HG03064 (cell line): ENCODE results near the gene COL18A1.

Experiments used
- ATAC-seq: cut with Tn5 transposase; IDR thresholded peaks from one replicate; pipeline ENCODE4 v1.9.1; 2021; ENCODE audit warnings: low read depth; ENCODE audit not compliant: unreplicated experiment

COL18A1 gene

DNA sequence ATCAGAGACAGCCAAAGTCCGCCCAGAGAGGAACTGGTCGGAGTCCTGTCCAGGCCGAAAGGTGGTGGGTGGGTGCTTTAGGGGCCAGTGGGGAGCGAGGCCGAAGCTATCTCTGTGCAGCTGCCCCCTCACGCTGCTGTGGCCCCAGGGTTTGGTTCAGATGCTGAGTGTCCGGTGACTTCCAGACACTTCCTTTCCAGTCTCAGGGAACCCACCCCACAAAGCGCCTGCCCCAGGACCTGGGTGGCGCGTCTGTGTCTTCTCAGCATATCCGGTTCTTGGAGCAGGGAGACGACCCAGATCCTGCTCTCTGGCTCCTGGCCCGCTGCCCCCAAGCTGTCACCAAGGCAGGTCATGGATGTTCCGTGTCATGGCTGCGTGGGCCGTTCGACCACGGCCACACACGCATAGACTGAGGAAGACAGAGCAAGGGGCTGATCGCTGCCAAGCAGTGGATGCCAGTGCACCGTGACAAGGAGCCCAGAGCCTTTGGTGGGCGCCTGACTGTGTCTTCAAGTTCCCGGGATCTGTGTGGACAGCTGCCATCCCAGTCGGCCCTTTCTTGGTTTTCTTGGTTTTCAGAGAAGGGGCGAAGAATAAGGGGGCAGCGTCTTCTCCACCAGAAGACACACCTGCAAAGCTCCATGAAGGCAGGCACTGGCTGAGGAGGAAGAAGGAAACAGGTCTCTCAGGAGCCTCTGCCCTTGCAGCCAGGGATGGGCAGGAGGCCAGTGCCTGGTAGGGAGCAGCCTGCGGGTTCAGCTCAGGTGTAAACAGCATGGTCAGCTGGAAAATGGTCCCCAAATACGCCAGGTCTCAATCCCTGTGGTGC is 22.9 kb upstream of the COL18A1 start:
- ATAC-seq = no peak

DNA sequence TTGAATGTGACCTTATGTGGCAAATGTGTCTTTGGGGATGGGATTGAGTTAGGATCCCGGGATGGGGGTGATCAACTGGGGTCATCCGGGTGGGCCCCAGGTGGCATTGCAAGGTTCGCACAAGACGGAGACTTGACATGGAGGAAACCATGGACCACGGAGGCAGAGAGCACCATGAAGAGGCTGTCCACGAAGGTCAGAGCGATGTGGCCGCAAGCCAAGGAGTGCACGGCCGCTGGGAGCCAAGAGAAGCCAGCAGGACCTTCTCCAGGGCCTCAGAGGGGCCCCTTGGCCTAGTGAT is 22.3 kb upstream of the COL18A1 start:
- no peak for ATAC-seq

DNA sequence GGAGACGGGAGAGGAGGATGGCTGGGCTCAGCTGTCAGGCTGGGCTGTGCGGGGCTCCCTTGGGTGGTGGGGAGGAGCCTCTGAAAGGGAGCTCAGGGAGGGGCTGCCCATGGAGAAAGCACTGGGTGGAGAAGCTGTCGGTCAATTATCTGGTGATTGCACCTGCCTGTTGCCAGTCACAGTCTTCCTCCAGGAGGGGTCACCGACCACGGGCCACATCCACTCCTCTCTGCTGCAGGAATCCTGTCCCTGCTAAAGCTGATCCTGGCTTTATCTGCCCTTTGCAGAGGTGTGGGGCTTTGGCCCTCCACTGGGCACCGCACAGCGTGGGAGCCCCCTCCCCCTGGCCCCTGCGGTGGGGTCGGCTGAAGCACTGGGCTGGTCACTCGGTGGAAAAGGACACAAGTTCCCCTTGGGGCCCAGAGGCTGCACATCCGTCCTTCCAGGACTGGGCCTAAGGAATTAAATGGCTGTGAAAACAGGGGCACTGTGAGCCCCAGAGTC is 21.8 kb upstream of the COL18A1 start:
- ATAC-seq = no peak

DNA sequence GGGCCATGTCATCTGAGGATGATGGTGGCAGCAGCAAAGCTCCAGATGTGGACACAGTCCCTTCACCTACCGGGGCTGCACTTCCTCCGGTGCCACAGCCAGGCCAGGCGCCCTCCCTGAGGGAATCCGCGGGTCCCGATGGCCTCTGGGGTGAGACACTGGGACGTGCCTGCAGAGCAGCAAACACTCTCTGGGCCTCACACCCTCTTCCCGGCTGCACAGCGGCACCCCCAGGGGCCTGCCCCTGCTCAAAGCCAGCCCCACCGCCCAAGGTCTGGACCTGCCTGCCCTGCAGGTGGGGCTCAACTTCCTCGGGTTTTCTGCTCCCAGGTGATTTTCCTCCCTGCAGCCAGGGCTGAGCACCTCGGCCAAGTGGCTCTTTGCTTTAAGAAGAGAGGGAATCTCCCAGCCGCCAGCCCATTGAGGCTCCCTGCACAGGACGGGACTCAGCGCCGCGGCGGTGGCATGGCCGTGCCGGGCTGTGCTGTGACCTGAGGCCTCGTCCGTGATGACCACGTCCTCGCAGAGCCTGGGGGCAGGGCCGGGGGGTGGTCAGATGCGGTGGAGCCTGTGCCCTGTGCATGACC is 21.3 kb upstream of the COL18A1 start:
- ATAC-seq = no peak

DNA sequence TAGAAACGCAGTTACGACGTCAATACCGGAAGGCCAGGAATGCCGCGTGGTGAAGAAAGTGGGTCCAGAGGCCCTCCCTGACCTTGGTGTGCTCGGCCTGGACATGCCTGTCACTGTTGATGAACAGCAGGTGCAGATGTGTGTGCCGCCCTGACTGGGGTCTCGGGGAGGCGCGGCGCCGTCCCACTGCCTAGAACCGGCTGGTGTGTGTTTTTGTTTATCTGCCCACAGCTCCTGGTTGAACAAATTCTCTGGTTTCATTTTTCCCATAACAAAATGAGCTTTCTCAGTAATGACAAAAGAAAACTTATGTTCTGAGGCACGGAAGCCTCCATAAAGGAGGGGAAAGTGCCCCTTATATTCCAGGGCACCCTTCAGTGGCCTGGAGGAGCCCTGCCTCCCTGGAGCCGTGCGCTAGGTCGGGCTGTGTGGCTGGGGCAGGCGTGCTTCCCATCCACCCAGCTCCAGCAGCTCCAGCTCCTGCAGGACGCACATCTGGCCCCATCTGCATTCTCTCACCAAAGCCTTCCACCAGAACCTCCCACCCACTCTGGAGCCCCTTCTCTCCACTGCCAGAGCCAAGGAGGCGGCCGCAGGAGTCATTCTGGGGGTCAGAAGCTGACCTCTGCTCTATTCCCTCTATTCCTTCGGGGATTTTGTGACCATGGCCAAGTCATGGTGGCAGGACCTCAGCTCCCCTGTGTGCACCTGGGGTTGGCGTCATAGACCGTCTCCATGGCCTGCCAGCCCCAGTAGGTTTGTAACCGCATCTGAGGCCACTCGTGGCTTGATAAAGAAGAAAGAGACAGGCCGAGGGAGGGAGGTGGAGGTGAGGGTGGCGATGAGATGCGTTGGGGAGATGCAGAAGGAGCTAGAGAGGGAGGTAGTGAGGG is 20.1 kb upstream of the COL18A1 start:
- no peak for ATAC-seq

DNA sequence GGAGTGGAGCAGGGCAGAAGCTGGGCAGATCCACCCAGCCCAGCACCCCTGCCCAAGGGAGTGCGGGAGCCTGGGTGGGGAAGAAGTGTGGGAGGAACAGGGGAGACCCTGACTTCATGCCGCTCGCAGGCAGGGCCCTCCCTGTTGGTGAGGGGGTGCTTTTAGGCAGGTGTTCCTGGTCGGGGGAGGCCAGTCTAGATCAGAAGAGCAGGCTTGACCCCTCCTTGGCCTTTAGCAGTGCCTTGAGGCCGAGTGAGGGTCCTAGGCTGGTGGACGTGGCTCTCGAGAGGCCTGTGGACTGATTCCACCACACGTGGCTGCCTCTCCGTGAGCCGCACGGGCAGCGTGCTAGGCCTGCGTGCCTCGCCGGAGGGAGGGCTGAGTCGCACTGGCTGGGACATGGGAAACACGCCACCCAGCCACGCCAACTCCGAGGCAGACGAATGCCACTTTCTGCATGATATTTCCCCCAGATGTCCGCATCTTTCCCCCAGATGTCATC is 19.4 kb upstream of the COL18A1 start:
- no peak for ATAC-seq

DNA sequence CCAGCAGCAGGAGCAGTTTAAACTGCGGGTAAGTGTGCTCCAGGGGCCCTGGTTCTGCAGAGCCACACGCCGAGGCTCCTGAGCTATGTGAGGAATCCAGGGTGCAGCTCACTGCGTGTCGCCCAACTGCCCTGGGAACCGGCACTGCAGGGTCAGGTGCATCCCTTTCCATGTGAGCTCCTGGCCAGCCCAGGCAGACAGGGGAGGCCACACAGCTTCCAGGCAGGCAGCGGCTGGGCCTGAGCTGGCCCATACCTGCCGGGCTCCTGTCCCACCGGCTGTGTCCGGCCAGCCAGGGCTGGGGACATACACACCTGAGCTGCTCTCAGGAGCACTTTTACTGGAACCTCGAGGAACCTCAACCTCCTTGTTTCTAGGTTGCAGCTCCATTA is 18.6 kb upstream of the COL18A1 start:
- ATAC-seq = no peak

DNA sequence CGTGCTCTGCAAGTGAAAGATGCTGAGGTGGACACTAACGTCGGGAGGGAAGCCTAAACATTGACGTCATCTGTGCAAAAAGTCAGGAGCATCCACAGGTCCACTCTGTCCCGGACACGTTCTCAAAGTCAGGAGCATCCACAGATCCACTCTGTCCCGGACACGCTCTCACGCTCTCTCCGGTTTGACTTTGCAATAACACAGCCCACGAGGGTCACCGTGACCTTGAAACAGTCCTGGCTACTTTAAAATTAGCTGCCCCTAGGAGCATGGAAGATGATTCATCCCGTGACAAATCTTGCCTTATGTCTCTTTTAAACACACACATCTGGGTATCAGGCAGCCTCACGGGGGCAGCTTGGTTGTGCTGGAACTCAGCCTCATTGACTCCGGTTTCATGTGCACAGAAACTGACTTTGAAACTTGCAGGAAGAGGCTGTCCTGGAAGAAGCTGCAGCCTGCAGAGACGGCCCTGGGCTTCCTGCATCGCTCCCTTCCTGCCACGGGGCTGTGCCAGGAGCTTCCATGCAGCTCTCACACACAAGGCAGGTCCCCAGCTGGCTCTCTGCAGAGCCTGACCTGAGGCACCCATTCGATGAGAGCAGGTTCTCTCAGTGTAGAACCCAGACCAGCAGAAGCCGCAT is 18.1 kb upstream of the COL18A1 start:
- no peak for ATAC-seq

DNA sequence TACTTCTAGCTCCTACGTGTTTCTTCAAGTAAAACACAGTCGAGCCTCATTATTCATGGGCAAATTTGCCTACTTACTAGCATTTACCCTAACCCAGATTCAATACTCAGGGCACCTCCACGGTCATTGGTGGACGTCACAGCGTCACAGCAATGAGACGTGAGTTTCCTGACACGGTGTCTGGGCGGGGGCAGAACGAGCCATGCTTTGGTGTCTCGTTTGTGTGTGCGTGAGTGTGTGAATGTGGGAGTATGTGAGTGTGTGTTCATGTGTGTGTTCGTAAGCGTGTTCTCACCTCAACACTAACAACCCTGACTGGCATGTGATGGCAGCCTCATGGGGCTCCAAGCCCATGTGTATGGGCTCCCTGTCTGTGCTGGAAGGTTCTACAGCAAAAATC is 17.5 kb upstream of the COL18A1 start:
- no peak for ATAC-seq

DNA sequence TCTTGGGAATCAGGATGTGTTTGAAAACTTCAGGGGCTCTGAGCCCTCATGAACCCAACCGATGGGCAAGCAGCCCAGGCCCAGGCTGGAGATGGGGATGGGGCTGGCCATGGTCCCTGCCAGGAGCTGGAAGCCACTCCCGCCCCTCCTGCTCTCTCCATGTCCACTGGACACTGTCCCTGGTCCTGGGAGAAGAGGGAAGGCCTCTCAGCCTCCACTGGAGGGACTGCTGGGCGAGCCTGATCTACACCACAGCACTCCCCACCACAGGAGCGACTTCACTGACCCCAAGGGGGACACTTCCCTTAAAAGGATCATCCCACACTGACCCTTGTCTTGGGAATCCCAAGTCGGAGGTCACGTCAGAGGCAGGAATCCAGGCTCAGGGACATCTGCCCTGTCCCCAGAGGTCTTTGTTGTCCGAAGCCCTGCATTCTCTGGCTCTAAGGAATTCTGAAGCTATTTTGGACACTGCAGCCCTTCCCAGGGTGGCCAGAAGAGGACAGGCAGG is 16.9 kb upstream of the COL18A1 start:
- ATAC-seq = no peak

DNA sequence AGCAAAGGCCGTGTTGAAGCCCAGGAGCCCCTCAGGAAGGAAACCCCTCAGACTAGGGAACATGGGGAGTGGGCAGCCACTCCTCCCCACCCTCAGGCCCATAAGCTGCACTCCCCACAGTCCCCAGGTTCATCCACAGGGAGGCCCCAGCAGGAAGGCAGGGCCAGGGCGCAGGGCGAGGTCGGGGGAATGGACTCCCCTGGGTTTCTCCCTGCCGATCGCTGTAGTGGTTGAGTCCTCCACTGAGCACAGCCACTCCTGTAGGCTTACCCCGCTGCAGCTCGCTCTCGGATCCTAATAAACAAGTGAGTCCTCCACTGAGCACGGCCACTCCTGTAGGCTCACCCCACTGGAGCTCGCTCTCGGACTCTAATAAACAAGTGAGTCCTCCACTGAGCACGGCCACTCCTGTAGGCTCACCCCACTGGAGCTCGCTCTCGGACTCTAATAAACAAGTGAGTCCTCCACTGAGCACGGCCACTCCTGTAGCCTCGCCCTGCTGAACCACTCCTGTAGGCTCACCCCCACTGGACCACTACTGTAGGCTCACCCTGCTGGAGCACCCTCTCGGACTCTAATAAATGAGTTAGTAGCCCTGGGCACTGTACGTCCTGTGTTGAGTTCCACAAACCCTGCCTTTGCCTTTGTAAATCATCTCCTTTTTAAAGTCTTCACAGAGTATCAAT is 16.2 kb upstream of the COL18A1 start:
- no peak for ATAC-seq

DNA sequence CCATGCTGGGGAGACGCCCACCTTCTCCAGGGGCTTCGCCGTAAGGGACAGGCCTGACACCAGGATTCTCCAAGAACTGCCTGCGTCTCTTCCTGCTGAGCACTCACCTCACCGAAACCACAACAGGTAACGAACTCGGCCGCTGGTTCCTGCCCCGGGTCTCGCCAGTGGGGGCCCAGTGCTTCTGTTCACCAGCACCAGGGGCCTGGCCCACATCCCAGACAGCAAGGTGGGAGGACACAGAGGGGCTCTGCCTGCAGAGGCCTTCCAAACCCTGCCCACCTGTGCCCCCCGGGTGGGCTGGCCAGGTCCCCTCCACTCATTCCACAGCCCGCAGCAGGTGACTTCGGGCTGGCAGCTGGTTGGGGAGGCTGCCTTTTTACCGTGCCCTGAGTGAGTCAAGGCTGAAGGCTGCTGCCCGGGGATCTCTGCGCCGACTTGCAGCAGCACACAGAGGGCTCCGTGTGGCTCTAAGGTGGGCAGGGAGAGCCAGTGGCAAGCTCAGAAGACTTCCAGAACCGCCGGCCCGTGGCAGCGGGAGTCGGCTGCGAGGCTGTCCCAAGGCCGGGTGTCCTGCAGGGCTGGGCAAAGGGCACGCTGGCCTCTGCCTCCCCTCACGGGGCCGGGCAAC is 14.7 kb upstream of the COL18A1 start:
- no peak for ATAC-seq

DNA sequence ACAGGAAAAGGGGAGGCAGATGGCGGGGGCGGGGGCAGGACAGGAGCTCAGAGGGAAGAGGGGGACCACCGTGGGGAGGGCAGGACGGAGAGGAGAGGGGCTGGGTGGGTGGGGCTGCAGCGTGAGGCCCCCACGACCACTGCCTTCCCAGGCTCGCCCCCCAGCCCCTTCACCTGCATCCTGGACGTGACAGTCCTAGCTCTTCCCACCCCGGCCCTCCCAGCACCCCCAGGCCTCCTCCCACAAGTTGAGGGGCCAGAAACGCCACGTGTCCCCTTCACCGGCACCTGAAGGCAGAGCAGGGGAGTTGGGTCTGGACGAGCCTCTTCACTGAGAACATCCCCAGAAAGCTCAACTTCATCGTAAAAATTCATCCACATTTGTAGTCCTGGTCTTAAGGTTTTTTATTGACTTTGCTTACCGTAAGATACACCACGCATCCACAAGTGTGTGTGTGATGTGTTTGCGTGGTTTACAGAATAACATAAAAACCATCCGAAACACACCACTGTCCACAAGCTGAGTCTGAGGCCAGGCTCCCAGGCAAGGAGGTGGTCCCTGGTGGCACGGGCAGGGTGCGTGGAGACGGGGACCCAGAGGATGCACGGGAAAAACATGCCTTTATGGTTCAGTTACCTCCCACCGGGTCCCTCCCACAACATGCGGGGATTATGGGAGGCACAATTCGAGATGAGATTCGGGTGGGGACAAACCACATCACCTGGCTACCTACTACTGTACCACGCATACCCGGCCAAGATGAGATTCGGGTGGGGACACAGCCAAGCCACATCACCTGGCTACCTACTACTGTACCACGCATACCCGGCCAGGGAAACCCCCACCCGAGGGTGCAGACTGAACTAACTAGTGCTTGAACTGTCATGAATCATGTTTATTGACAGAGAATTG is 13.9 kb upstream of the COL18A1 start:
- ATAC-seq = no peak

DNA sequence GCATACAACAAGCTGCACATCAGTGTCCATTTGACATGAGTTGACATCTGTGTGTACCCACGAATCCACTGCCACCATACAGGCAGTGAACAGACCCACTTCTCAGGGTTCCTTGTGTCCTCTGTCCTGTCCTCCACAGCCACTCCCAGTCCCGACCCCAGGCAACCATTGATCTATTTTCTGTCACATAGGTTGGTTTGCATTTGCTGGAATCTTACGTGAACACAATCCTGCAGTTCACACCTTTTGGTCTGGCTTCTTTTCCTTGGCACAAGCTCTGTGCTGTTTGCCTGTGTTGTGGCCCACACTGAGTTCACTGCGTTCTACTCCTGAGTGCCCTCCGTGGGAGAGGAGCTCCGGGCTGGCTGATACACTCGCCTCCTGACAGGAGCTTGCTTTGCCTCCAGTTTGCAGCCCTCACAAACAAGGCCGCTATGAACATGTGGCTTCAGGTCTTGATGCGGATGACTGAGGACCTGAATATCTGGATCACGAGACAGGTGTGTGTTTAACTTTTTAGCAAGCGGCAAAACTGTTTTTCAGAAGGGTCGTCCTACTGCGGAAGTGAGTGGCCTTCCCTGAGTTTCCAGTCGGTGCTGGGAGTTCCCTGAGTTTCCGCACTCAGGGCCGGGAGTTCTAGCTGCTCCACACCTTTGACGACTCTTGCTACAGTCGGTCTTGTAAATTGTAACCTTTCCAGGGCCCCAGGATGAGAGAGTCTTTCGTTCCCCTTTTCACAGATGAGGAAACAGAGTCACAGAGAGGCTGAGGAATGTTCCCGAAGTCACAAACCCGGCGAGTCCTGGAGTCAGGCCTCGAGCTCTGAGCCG is 13.0 kb upstream of the COL18A1 start:
- no peak for ATAC-seq

DNA sequence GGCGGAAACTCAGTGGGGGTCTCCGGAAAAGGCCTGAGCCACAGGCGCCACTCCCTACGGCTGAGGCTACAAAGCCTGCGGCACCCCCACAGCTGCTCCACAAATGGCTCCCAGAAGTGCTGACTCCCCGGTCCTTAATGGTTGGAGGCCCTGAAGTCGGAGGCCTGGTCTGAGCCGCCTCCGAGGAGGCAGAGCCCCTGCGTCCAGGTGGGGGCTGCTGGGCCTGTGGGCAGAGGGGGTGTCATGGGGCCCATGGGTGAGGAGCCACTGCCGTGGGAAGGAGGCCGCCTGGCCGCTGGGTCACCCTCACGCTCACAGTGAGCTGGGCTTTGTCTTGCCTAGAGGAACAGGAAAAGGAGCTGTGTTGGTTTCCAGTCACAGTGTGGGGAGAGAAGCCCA is 12.4 kb upstream of the COL18A1 start:
- ATAC-seq = no peak

DNA sequence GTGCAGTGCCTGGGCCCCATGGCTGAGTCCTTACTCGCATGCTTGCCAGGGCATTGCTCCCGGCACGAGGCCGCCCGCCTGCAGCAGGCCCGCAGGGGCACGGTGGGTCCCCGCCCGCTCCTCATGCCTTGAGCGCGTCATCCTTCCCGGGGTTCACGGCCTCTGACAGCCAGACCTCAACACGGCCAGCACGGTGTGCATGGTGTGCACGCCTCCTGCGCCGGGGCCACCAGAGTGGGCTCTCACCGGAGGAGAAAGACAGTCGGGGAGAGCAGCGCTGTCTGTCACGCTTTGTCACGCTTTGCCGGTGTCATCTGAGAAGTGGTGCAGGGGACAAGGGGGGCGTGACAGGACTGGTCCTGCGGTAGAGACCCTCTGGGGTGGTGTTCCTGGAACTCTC is 11.9 kb upstream of the COL18A1 start:
- no peak for ATAC-seq

DNA sequence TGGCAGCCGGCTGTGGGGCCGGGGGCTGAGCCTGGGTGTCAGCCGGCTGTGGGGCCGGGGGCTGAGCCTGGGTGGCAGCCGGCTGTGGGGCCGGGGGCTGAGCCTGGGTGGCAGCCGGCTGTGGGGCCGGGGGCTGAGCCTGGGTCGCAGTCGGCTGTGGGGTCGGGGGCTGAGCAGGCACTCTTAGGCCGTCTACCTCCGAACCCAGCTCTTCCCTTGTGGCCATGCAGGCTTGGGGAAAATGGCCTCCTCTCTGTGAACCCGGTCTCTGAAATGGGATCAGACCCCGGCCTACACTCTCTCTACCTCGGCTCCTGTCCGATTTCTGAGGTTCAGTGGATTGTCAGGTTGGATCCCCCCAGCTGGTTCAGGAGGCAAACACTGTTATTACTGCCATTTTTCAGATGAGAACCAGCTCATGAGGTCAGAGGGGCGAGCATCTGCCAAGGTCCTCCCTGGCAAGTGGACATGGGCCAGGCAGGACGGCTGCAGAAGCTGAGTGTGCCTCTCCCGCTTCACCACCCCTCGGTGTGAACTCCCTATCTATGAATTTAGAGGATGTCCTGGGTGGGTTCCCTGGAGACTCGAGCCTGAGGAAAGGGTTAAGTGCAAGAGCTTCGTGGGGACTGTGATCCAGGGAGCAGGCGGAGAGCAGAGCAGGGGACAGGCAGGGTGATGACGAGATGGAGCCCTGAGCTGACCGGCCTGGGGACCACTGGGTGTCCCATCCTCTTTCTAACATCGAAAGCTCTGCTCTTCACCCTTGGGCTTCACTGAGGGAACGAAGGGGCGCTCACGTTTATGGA is 10.9 kb upstream of the COL18A1 start:
- no peak for ATAC-seq
